ENCODE results near the gene MCTS1.
"Not testable (repeated sequence)": the region's sequence is repeated elsewhere in the genome, so short reads cannot be mapped to it uniquely, and the experiment has no call there.

MCTS1 gene

DNA sequence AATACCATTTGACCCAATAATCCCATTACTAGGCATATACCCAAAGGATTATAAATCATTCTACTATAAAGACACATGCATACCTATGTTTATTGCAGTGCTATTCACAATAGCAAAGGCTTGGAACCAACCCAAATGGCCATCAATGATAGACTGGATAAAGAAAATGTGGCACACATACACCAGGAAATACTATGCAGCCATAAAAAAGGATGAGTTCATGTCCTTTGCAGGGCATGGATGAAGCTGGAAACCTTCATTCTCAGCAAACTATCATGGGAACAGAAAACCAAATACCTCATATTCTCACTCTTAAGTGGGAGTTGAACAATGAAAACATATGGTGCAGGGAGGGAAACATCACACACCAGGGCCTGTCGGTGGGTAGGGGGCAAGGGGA, 48.4 kb downstream of the MCTS1 start:
- not testable (repeated sequence) for H3K23ac ChIP-seq (ENCODE audit: low read length); H3K4ac ChIP-seq (ENCODE audit: low read depth, low read length); H4K91ac ChIP-seq (ENCODE audit: low read depth, low read length); H3K9me3 ChIP-seq (ENCODE audit: insufficient read depth, low read depth, low read length); H3K79me2 ChIP-seq (ENCODE audit: control insufficient read depth, insufficient read depth, low read length, poor library complexity); H2BK120ac ChIP-seq (ENCODE audit: insufficient read depth, low read length, poor library complexity); H3K9ac ChIP-seq (ENCODE audit: low read length); H3K36me3 ChIP-seq (ENCODE audit: control insufficient read depth in 1 of 2, insufficient read depth in 2 of 2, low read length in 2 of 2); H2AFZ ChIP-seq (ENCODE audit: insufficient read depth, low read length, poor library complexity); H2AK5ac ChIP-seq (ENCODE audit: low read length); H3K27ac ChIP-seq (ENCODE audit: low read depth, low read length); H3K79me1 ChIP-seq (ENCODE audit: low read length); H3K27me3 ChIP-seq (ENCODE audit: insufficient read depth, low read length); H2BK12ac ChIP-seq (ENCODE audit: low read length); H3K4me2 ChIP-seq (ENCODE audit: low read length); H4K12ac ChIP-seq (ENCODE audit: low read depth, low read length); H3K14ac ChIP-seq (ENCODE audit: low read length); H4K8ac ChIP-seq (ENCODE audit: low read depth, low read length); DNase-seq; H3K4me3 ChIP-seq (ENCODE audit: low read depth, low read length); H3K18ac ChIP-seq (ENCODE audit: low read length); H3K4me1 ChIP-seq (ENCODE audit: control insufficient read depth in 1 of 2, insufficient read depth in 2 of 2, low read length in 2 of 2); H2BK5ac ChIP-seq (ENCODE audit: low read depth, low read length, poor library complexity)
- WGBS (ENCODE audit: extremely low coverage, insufficient coverage, insufficient read length): no CpG with 5 or more reads among the region's 1 CpG

DNA sequence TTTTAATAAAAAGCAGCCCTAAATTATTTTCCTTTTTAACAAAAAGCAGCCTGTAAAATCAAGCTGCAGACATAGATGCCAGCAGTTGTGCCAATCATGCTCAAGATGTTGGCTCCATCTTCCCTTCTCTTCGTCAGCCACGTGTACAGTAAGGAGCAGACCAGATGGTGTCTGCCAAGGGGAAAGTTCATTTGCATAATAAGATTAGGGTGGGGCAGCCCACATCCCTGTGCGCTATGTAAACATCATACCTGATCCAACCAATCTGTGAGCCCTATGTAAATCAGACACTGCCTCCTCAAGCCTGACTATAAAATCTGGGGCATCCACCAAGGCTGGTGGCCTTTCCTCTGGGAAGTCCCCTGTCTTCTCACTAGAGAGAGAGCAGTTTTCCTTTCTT, 49.1 kb downstream of the MCTS1 start:
- no peak overlapping the region for H2AFZ ChIP-seq (ENCODE audit: insufficient read depth, low read length, poor library complexity)
- no peak overlapping the region for H2AK5ac ChIP-seq (ENCODE audit: low read length)
- H3K23ac ChIP-seq (ENCODE audit: low read length): no peak overlapping the region
- no peak overlapping the region for H4K8ac ChIP-seq (ENCODE audit: low read depth, low read length)
- no peak overlapping the region for H3K18ac ChIP-seq (ENCODE audit: low read length)
- H3K27me3 ChIP-seq (ENCODE audit: insufficient read depth, low read length): no peaks in the 10 kb centered on the region
- no peak overlapping the region for H4K12ac ChIP-seq (ENCODE audit: low read depth, low read length)
- H4K91ac ChIP-seq (ENCODE audit: low read depth, low read length): no peak overlapping the region
- no peak overlapping the region for H3K4me2 ChIP-seq (ENCODE audit: low read length)
- DNase-seq: no peak
- no peak overlapping the region for H2BK120ac ChIP-seq (ENCODE audit: insufficient read depth, low read length, poor library complexity)
- no peak overlapping the region for H3K9ac ChIP-seq (ENCODE audit: low read length)
- no peaks in the 10 kb centered on the region for H3K36me3 ChIP-seq (ENCODE audit: control insufficient read depth in 1 of 2, insufficient read depth in 2 of 2, low read length in 2 of 2)
- no peak overlapping the region for H3K4ac ChIP-seq (ENCODE audit: low read depth, low read length)
- H3K4me1 ChIP-seq (ENCODE audit: control insufficient read depth in 1 of 2, insufficient read depth in 2 of 2, low read length in 2 of 2): no peaks in the 10 kb centered on the region
- no peak overlapping the region for H2BK5ac ChIP-seq (ENCODE audit: low read depth, low read length, poor library complexity)
- no peak overlapping the region for H3K27ac ChIP-seq (ENCODE audit: low read depth, low read length)
- H3K14ac ChIP-seq (ENCODE audit: low read length): no peak overlapping the region
- no peak overlapping the region for H3K4me3 ChIP-seq (ENCODE audit: low read depth, low read length)
- no CpG with 5 or more reads among the region's 3 CpGs for WGBS (ENCODE audit: extremely low coverage, insufficient coverage, insufficient read length)
- H3K9me3 ChIP-seq (ENCODE audit: insufficient read depth, low read depth, low read length): no peaks in the 10 kb centered on the region
- no peak overlapping the region for H2BK12ac ChIP-seq (ENCODE audit: low read length)
- H3K79me1 ChIP-seq (ENCODE audit: low read length): no peaks in the 10 kb centered on the region
- no peaks in the 10 kb centered on the region for H3K79me2 ChIP-seq (ENCODE audit: control insufficient read depth, insufficient read depth, low read length, poor library complexity)

DNA sequence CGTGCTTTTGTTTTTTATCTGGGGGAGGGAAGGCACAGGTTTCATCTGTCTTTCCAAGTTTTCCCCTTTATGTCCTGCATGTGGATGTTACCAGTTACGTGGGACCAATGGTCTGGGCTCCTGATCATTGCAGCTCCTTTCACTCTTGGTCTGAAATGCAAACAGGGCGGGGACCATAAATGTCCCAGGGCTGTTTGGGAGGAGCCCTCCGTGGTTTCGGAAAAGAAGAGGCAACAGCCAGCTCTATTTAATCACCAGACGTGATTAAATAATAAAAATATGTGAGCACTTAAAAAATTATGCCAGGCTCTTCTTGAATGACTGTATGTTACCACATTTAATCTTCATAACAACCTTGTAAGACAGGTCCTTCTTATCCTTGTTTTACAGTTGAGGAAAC, 56.7 kb downstream of the MCTS1 start:
- Histone ChIP-seq H3K79me2 (ENCODE audit: control insufficient read depth, insufficient read depth, low read length, poor library complexity) (no peaks in the 10 kb centered on the region), H3K4me1 (ENCODE audit: control insufficient read depth in 1 of 2, insufficient read depth in 2 of 2, low read length in 2 of 2) (no peaks in the 10 kb centered on the region), H2BK120ac (ENCODE audit: insufficient read depth, low read length, poor library complexity) (no peak overlapping the region), H3K9me3 (ENCODE audit: insufficient read depth, low read depth, low read length) (no peaks in the 10 kb centered on the region), H3K18ac (ENCODE audit: low read length) (no peak overlapping the region), H4K8ac (ENCODE audit: low read depth, low read length) (no peak overlapping the region), H3K9ac (ENCODE audit: low read length) (no peak overlapping the region), H3K36me3 (ENCODE audit: control insufficient read depth in 1 of 2, insufficient read depth in 2 of 2, low read length in 2 of 2) (no peaks in the 10 kb centered on the region), H3K79me1 (ENCODE audit: low read length) (no peaks in the 10 kb centered on the region), H3K14ac (ENCODE audit: low read length) (no peak overlapping the region), H3K4me3 (ENCODE audit: low read depth, low read length) (no peak overlapping the region), H2BK5ac (ENCODE audit: low read depth, low read length, poor library complexity) (no peak overlapping the region), H4K91ac (ENCODE audit: low read depth, low read length) (no peak overlapping the region), H4K12ac (ENCODE audit: low read depth, low read length) (no peak overlapping the region), H3K4ac (ENCODE audit: low read depth, low read length) (no peak overlapping the region), H3K27me3 (ENCODE audit: insufficient read depth, low read length) (no peaks in the 10 kb centered on the region), H2AFZ (ENCODE audit: insufficient read depth, low read length, poor library complexity) (no peak overlapping the region), H3K23ac (ENCODE audit: low read length) (no peak overlapping the region), H2BK12ac (ENCODE audit: low read length) (no peak overlapping the region), H3K27ac (ENCODE audit: low read depth, low read length) (no peak overlapping the region), H2AK5ac (ENCODE audit: low read length) (no peak overlapping the region), H3K4me2 (ENCODE audit: low read length) (no peak overlapping the region)
- WGBS (ENCODE audit: extremely low coverage, insufficient coverage, insufficient read length): no CpG with 5 or more reads among the region's 6 CpGs
- no peak for DNase-seq

Data from trophoblast cell (in vitro differentiated cells and primary cell).